Forelimb muscle (tissue), 1 donor: ENCODE results near the gene NEIL3. TPM values are rescaled to one million over a fixed set of nuclear protein-coding genes. Genes with fewer than 3 reads are reported as not detected.

ENCODE experiments used
- DNase-seq: peaks from one replicate; pipeline ENCODE4 v3.0.0-alpha.2; 2013; ENCODE audit warnings: low read depth
- polyA plus RNA-seq: library from polyadenylated mRNA; unstranded; fragments of 120-200 nt; gene quantifications from one replicate; pipeline ENCODE4 v1.2.1, GENCODE V29; 2013; ENCODE audit not compliant: insufficient read length

Gene NEIL3
- polyA plus RNA-seq, 1 donor = 2.4 TPM

DNA sequence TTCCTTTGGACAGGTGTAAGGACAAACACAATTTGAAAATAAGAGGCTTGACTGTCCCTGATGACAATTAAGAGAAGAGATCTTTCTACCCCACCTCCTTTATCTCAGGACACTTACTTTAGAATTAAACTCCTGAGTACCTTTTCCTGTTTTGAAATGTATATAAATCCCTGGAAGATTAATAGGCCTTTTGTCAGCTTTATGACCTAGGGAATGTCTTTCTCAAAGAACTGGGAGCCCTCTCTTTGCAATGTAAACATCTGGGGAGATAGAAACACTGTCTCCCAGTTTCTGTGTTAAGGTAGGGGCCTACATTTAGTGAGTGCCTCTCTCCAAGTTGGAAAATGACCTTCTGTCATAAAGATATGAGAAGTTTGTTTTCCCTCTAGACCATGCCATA, 100.9 kb downstream of the NEIL3 start:
- DNase-seq = no peak

GRCh38 chr4:177411996-177412395, 102.3 kb downstream of the NEIL3 start:
- DNase-seq = no peak

Other genes with a start within 250 kb of the NEIL3 start
- gene AGA, start 132.6 kb downstream of the NEIL3 start, polyA plus RNA-seq = 7.4 TPM